HT-29 (cell line): Measurements from ENCODE around the gene CTDNEP1. TPM values are rescaled to one million over a fixed set of nuclear protein-coding genes. Genes with fewer than 3 reads are reported as not detected.

ENCODE experiments used
- DNase-seq: peaks from one replicate; pipeline ENCODE4 v3.0.0-alpha.2; 2015; ENCODE audit warnings: low spot score
- total RNA-seq: library from RNA; depleted of rRNA; stranded (reverse); fragments of >200 nt; shearing (Covaris generic); gene quantifications from 2 replicates; pipeline ENCODE4 v1.2.3, GENCODE V29; 2014

Gene CTDNEP1
- total RNA-seq, 1 experiment from 2014 or later, result 51.4 TPM

GRCh38 chr17:7216242-7217112 is 35.1 kb downstream of the CTDNEP1 start:
- DNase-seq, result no peak

GRCh38 chr17:7215652-7216180 is 35.8 kb downstream of the CTDNEP1 start:
- DNase-seq, result no peak

GRCh38 chr17:7215136-7215638 is 36.3 kb downstream of the CTDNEP1 start:
- DNase-seq, result no peak

GRCh38 chr17:7214300-7215135 is 37.0 kb downstream of the CTDNEP1 start:
- DNase-seq, result peak; percentile 89

GRCh38 chr17:7213895-7214299 is 37.6 kb downstream of the CTDNEP1 start:
- DNase-seq, result peak; percentile 67

- DNase-seq, result no peak
These were observed 39.9 kb downstream of the CTDNEP1 start for GRCh38 chr17:7211491-7212273.

- no peak for DNase-seq
These were observed 42.6 kb downstream of the CTDNEP1 start for GRCh38 chr17:7208754-7209460.

- no peak for DNase-seq
These were observed 43.4 kb downstream of the CTDNEP1 start for GRCh38 chr17:7208027-7208571.

GRCh38 chr17:7207120-7208001 is 44.2 kb downstream of the CTDNEP1 start:
- no peak for DNase-seq

- DNase-seq, result no peak
These were observed 46.0 kb downstream of the CTDNEP1 start for GRCh38 chr17:7205561-7205960.

GRCh38 chr17:7204828-7205461 is 46.6 kb downstream of the CTDNEP1 start:
- peak; percentile 25 for DNase-seq

GRCh38 chr17:7204336-7204735 is 47.2 kb downstream of the CTDNEP1 start:
- no peak for DNase-seq

GRCh38 chr17:7203391-7203790 is 48.1 kb downstream of the CTDNEP1 start:
- DNase-seq, result no peak

GRCh38 chr17:7196651-7197401 is 54.7 kb downstream of the CTDNEP1 start:
- no peak for DNase-seq

GRCh38 chr17:7195971-7196370 is 55.6 kb downstream of the CTDNEP1 start:
- no peak for DNase-seq
